Measurements from ENCODE around the gene PPY.

GRCh38 chr17:43982171-43982570 lies 39.9 kb upstream of the PPY start:
- no peak for TF ChIP-seq GATA2 (IDR thresholded peaks at IDR 0.05; ENCODE audit: low read depth, low read length)
- TF ChIP-seq GATA3 (IDR thresholded peaks at IDR 0.05; ENCODE audit: low read depth, low read length), result no peak

All from SH-SY5Y (cell line).